Activated B cell treated with CpG ODN at 0.5 μM for 24 hours (primary cell): ENCODE data around the gene ZNF536. TPM values are rescaled to one million over a fixed set of nuclear protein-coding genes. Genes with fewer than 3 reads are reported as not detected.

ENCODE experiments used
- ATAC-seq: fragments of 200-7000 bp; cut with Tn5 transposase; one replicate; pipeline ENCODE4 v1.10.0; 2021; ENCODE audit warnings: low read depth, mild to moderate bottlenecking, moderate library complexity
- CTCF ChIA-PET: fragments of 350-600 bp; sonication (Branson Sonifier 250); formaldehyde crosslinking; loops from one replicate; lab custom pipeline; 2021; ENCODE audit warnings: antibody characterized with exemption; lab: Charles Lee
- POLR2A ChIA-PET: fragments of 350-600 bp; sonication (Branson Sonifier 250); formaldehyde crosslinking; loops from one replicate; lab custom pipeline; 2021; ENCODE audit warnings: antibody characterized with exemption; lab: Charles Lee
- DNase-seq: peaks from one replicate; pipeline ENCODE4 v3.0.0; 2022
- H3K27ac Mint-ChIP-seq: one replicate; pipeline ENCODE4 v1.8.0; 2020; ENCODE audit warnings: mixed read lengths
- H3K27me3 Mint-ChIP-seq: one replicate; pipeline ENCODE4 v1.8.0; 2021; ENCODE audit warnings: mixed read lengths
- H3K36me3 Mint-ChIP-seq: one replicate; pipeline ENCODE4 v1.8.0; 2021; ENCODE audit warnings: low read depth, mixed read lengths
- H3K4me1 Mint-ChIP-seq: one replicate; pipeline ENCODE4 v1.8.0; 2021; ENCODE audit warnings: mixed read lengths
- H3K4me3 Mint-ChIP-seq: one replicate; pipeline ENCODE4 v1.8.0; 2020; ENCODE audit warnings: mild to moderate bottlenecking, mixed read lengths
- H3K9me3 Mint-ChIP-seq: one replicate; pipeline ENCODE4 v1.8.0; 2020; ENCODE audit warnings: mixed read lengths
- CTCF ChIP-seq: fragments of 200-600 bp; IDR thresholded peaks from one replicate; pipeline ENCODE4 v1.8.0; 2022; ENCODE audit warnings: antibody characterized with exemption, mild to moderate bottlenecking
- intact Hi-C: fragments of 100-400 bp; cut with micrococcal nuclease; formaldehyde crosslinking; loops from one replicate; pipeline ENCODE4 v1.15.1; 2024
- total RNA-seq: library from RNA; stranded (reverse); gene quantifications from 2 replicates; pipeline ENCODE4 v1.2.3, GENCODE V29; 2022

Gene ZNF536
- total RNA-seq, 1 donor from 2014 or later = not detected

GRCh38 chr19:30596813-30597399 is 224.7 kb downstream of the ZNF536 start:
- DNase-seq (no peak), ATAC-seq (no peak)
- H3K4me1 Mint-ChIP-seq = no peaks in the 10 kb centered on the region
- H3K27ac Mint-ChIP-seq = no peak overlapping the region
- CTCF ChIA-PET = no interaction called here
- POLR2A ChIA-PET = no interaction called here
- H3K27me3 Mint-ChIP-seq = peaks cover 1% of the 10 kb centered on the region
- no peaks in the 10 kb centered on the region for H3K9me3 Mint-ChIP-seq
- H3K36me3 Mint-ChIP-seq = no peaks in the 10 kb centered on the region
- no peak for TF ChIP-seq CTCF
- intact Hi-C loops = no loop called here
- H3K4me3 Mint-ChIP-seq = no peak overlapping the region

GRCh38 chr19:30598688-30599087 is 226.5 kb downstream of the ZNF536 start:
- intact Hi-C loops = no loop called here
- ATAC-seq (no peak), DNase-seq (no peak)
- Mint-ChIP-seq H3K36me3 (no peaks in the 10 kb centered on the region), H3K27ac (no peak overlapping the region), H3K9me3 (no peaks in the 10 kb centered on the region), H3K4me3 (no peak overlapping the region), H3K27me3 (peaks cover 1% of the 10 kb centered on the region), H3K4me1 (no peaks in the 10 kb centered on the region)
- ChIA-PET CTCF (no interaction called here), POLR2A (no interaction called here)
- TF ChIP-seq CTCF = no peak

DNA sequence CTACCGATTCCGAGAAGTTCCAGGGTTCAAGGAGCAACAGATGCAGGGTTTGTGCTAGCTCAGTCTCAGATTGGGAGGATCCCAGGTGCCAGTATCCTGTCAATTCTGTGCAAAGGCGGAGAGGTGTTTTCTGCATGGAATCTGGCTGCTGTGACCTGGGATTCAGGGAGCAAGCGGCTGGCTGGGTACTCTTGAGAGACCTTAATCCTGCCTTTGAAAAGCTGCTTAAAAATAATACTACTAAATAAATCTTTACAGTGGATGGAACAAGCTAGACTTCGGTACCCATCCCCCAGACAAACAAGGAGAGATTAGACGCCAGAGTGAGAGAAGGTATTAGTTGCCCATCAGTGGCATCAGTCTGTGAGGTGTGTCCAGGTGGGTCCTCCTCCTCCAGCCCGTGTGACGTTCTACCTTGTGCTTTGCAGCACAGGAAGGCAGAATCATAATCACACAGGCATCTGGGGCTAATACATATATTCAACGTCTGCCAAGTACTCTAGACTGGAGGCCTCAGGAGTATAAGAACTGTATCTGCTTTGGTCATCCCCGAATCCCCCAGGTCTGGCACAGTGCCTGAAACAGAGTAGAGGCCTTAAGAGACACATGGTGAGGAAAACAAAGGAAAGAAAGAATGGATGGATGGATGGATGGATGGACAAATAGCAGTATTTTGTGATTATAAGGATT is 230.6 kb downstream of the ZNF536 start:
- ChIA-PET CTCF (no interaction called here), POLR2A (no interaction called here)
- TF ChIP-seq CTCF = no peak
- ATAC-seq = no peak
- Mint-ChIP-seq H3K4me3 (no peak overlapping the region), H3K36me3 (no peaks in the 10 kb centered on the region), H3K27me3 (peaks cover 1% of the 10 kb centered on the region), H3K27ac (no peak overlapping the region), H3K9me3 (no peaks in the 10 kb centered on the region), H3K4me1 (no peaks in the 10 kb centered on the region)
- no peak for DNase-seq
- intact Hi-C loops = no loop called here

DNA sequence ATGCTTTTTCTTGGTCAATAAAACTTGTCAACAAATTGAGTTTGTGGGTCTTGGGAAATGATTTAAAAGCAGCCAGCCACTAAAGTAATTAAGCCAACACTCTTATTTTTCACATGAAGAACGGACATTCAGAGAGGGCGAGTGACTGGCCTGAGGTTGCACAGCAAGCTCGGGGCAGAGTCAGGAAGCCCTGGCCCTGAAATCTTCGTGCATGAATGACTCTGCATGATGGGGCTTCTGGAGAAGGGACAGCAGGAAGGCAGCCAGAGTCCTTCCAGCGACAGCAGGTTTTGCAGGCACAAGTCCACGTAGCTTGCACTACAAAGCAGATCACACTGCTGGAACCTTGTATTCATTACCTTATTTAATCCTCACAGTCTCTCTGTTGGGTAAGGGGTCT is 232.5 kb downstream of the ZNF536 start:
- POLR2A ChIA-PET = no interaction called here
- DNase-seq = no peak
- Mint-ChIP-seq H3K27me3 (peaks cover 1% of the 10 kb centered on the region), H3K36me3 (no peaks in the 10 kb centered on the region), H3K4me1 (no peaks in the 10 kb centered on the region), H3K9me3 (peaks cover under 1% of the 10 kb centered on the region), H3K27ac (no peak overlapping the region), H3K4me3 (no peak overlapping the region)
- no peak for TF ChIP-seq CTCF
- CTCF ChIA-PET = no interaction called here
- no peak for ATAC-seq
- intact Hi-C loops = no loop called here

GRCh38 chr19:30605333-30605732 is 233.1 kb downstream of the ZNF536 start:
- Mint-ChIP-seq H3K9me3 (peaks cover 4% of the 10 kb centered on the region), H3K36me3 (no peaks in the 10 kb centered on the region), H3K4me3 (no peak overlapping the region), H3K4me1 (no peaks in the 10 kb centered on the region), H3K27ac (no peak overlapping the region), H3K27me3 (peaks cover 1% of the 10 kb centered on the region)
- no peak for ATAC-seq
- POLR2A ChIA-PET = no interaction called here
- no peak for TF ChIP-seq CTCF
- CTCF ChIA-PET = no interaction called here
- DNase-seq = no peak
- intact Hi-C loops = no loop called here
